DOHH2 (cell line): Measurements from ENCODE around the gene FKBP8.

ENCODE experiments used
- H3F3A ChIP-seq: fragments of 200-600 bp; sonication (generic), shearing (Covaris generic); 2 replicates; pipeline ENCODE4 v1.6.0; 2016; ENCODE audit warnings: antibody characterized with exemption, mild to moderate bottlenecking; ENCODE audit not compliant: control insufficient read depth, insufficient read depth
- H3K27ac ChIP-seq: fragments of 200-600 bp; sonication (generic); 2 replicates; pipeline ENCODE4 v1.5.1; 2014; ENCODE audit warnings: low read depth, mild to moderate bottlenecking, low read length, moderate library complexity
- H3K27me3 ChIP-seq: fragments of 200-600 bp; sonication (generic); 2 replicates; pipeline ENCODE4 v1.6.1; 2014; ENCODE audit warnings: mild to moderate bottlenecking, low read length, mixed read lengths; ENCODE audit not compliant: control insufficient read depth
- H3K36me3 ChIP-seq: fragments of 200-600 bp; sonication (generic); 2 replicates; pipeline ENCODE4 v1.6.1; 2014; ENCODE audit warnings: mild to moderate bottlenecking, low read length, moderate library complexity, mixed read lengths; ENCODE audit not compliant: control insufficient read depth
- H3K4me1 ChIP-seq: fragments of 200-600 bp; sonication (generic); 2 replicates; pipeline ENCODE4 v1.6.1; 2014; ENCODE audit warnings: mild to moderate bottlenecking, low read length, mixed read lengths; ENCODE audit not compliant: control insufficient read depth
- H3K4me2 ChIP-seq: fragments of 200-600 bp; sonication (generic); 2 replicates; pipeline ENCODE4 v1.6.0; 2014; ENCODE audit warnings: mild to moderate bottlenecking, low read length, moderate library complexity
- H3K4me3 ChIP-seq: fragments of 200-600 bp; sonication (generic); 2 replicates; pipeline ENCODE4 v1.5.1; 2014; ENCODE audit warnings: mild to moderate bottlenecking, low read length, mixed read lengths
- H3K79me2 ChIP-seq: fragments of 200-600 bp; sonication (generic); 2 replicates; pipeline ENCODE4 v1.6.1; 2014; ENCODE audit warnings: mild to moderate bottlenecking, low read length, mixed read lengths; ENCODE audit not compliant: control insufficient read depth
- H3K9me2 ChIP-seq: fragments of 200-600 bp; sonication (generic); replicated peaks from 2 replicates; pipeline ENCODE4 v1.6.1; 2014; ENCODE audit warnings: mild to moderate bottlenecking, low read length, mixed read lengths; ENCODE audit not compliant: control insufficient read depth
- H3K9me3 ChIP-seq: fragments of 200-600 bp; sonication (generic); 2 replicates; pipeline ENCODE4 v1.6.1; 2014; ENCODE audit warnings: antibody characterized with exemption, low read length, mixed read lengths; ENCODE audit not compliant: control insufficient read depth, insufficient read depth
- H4K20me1 ChIP-seq: fragments of 200-600 bp; sonication (generic); 2 replicates; pipeline ENCODE4 v1.6.0; 2014; ENCODE audit warnings: low read depth, mild to moderate bottlenecking, antibody characterized with exemption, low read length, moderate library complexity; ENCODE audit not compliant: control insufficient read depth, insufficient read depth
- EZH2phosphoT487 ChIP-seq: fragments of 200-600 bp; sonication (generic); IDR thresholded peaks from 2 replicates; pipeline ENCODE4 v1.6.1; 2017; ENCODE audit warnings: borderline replicate concordance, mild to moderate bottlenecking, antibody characterized with exemption, low read length, moderate library complexity, mixed read lengths
- TF ChIP-seq, protein P1 (sequence below): fragments of 200-600 bp; sonication (generic); IDR thresholded peaks from one replicate; pipeline ENCODE4 v1.5.1; 2014; ENCODE audit warnings: antibody characterized with exemption, mild to moderate bottlenecking, low read depth, low read length; ENCODE audit not compliant: poor library complexity, severe bottlenecking

Gene FKBP8

DNA sequence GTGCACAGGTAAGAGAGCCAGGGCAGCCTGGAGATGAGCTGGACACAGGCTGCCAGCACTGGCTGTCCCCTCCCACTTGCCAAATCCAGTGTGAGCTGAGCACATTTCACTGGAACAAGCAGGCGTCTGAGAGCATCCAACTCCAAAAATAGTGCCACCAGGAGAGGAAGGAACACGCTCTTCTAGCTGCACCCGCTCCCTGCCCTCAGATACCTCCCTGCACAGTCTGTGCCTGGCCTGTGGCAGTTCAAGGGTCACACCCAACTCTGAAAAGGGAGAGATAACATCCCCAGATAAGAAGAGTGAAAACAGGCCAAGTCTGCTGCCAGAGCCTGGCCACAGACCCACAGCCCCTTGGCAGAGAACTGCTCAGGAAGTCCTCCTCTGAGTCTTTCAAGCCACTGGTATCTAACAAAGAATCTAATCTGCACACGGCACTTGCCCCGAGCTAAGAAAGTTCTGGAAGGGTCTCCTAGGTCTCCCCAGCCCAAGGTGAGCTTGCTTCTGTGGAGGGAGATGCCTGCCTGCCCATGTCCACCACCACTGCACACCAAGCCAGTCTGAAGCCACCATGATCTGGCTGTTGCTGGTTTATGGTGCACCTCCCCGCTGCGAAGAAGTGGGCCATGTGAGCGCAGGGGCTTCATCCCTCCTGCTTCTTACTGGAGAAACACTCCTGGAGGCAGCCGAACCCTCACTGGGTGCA, 36.2 kb downstream of the FKBP8 start:
- Histone ChIP-seq H3K4me3 (no peak overlapping the region), H3K9me2 (no peaks in the 10 kb centered on the region), H3K36me3 (no peaks in the 10 kb centered on the region), H3K9me3 (no peaks in the 10 kb centered on the region), H3K4me2 (no peak overlapping the region), H3K27me3 (no peaks in the 10 kb centered on the region), H4K20me1 (peaks cover 25% of the 10 kb centered on the region), H3K79me2 (peaks cover 95% of the 10 kb centered on the region), H3K4me1 (peaks cover 12% of the 10 kb centered on the region), H3K27ac (no peak overlapping the region), H3F3A (no peaks in the 10 kb centered on the region)
- TF ChIP-seq, protein P1, sequence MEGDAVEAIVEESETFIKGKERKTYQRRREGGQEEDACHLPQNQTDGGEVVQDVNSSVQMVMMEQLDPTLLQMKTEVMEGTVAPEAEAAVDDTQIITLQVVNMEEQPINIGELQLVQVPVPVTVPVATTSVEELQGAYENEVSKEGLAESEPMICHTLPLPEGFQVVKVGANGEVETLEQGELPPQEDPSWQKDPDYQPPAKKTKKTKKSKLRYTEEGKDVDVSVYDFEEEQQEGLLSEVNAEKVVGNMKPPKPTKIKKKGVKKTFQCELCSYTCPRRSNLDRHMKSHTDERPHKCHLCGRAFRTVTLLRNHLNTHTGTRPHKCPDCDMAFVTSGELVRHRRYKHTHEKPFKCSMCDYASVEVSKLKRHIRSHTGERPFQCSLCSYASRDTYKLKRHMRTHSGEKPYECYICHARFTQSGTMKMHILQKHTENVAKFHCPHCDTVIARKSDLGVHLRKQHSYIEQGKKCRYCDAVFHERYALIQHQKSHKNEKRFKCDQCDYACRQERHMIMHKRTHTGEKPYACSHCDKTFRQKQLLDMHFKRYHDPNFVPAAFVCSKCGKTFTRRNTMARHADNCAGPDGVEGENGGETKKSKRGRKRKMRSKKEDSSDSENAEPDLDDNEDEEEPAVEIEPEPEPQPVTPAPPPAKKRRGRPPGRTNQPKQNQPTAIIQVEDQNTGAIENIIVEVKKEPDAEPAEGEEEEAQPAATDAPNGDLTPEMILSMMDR = no peak
- no peak for TF ChIP-seq EZH2phosphoT487

GRCh38 chr19:18506101-18506930, 37.1 kb downstream of the FKBP8 start:
- Histone ChIP-seq H3K27me3 (no peaks in the 10 kb centered on the region), H3K9me3 (no peaks in the 10 kb centered on the region), H3K9me2 (no peaks in the 10 kb centered on the region), H3K4me2 (no peak overlapping the region), H3K4me1 (peaks cover 12% of the 10 kb centered on the region), H3F3A (no peaks in the 10 kb centered on the region), H3K79me2 (peaks cover 97% of the 10 kb centered on the region), H3K27ac (no peak overlapping the region), H4K20me1 (peaks cover 23% of the 10 kb centered on the region), H3K36me3 (no peaks in the 10 kb centered on the region), H3K4me3 (no peak overlapping the region)
- TF ChIP-seq EZH2phosphoT487 = no peak
- TF ChIP-seq, protein P1 = no peak

DNA sequence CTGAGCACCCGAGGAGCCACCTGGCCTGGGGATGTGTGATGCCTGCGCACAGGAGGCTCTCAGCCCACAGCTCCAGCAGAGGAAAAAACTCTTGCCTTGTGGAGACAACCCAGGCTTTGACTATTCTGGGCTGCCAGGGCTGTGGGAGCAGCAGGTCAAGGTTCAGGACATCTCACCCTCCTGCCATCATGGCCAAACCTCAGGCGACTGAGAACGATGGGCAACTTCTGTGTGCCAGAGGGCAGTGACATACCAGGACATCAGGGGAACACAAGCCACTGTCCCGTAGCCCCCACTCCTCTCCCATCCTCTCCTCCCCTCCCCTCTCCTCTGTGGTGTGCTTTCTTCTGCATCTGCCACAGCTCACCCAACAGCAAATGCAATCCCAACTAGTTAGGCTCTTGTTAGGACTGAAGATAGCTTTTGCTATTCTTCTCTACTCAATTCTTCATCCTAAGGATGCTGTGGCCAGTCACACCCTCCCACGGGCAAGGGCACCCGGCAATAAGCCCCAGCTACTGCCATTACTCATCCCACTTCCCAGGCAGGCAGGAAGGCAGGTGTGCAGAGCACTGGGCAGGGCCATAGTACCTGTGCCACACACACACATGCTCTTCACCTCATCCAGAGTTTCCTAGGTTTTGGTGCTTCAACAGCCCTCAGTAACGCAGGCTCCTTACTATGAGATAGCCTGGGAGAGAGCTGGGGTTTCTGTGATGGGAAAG, 38.3 kb downstream of the FKBP8 start:
- Histone ChIP-seq H3K27ac (no peak overlapping the region), H3K9me2 (no peaks in the 10 kb centered on the region), H3K79me2 (peaks cover 99% of the 10 kb centered on the region), H3K4me2 (no peak overlapping the region), H3K27me3 (no peaks in the 10 kb centered on the region), H3K4me3 (no peak overlapping the region), H4K20me1 (peaks cover 28% of the 10 kb centered on the region), H3F3A (no peaks in the 10 kb centered on the region), H3K9me3 (no peaks in the 10 kb centered on the region), H3K36me3 (no peaks in the 10 kb centered on the region), H3K4me1 (peaks cover 19% of the 10 kb centered on the region)
- TF ChIP-seq, protein P1 = no peak
- no peak for TF ChIP-seq EZH2phosphoT487
